Measurements from ENCODE around the gene TMTC2.

TMTC2 gene

GRCh38 chr12:82886671-82887340 is 200.1 kb downstream of the TMTC2 start:
- DNase-seq (ENCODE audit: low read depth): no peak

- no peak for DNase-seq (ENCODE audit: low read depth)
These were observed 207.2 kb downstream of the TMTC2 start for GRCh38 chr12:82893896-82894295.

GRCh38 chr12:82896277-82896676 is 209.6 kb downstream of the TMTC2 start:
- no peak for DNase-seq (ENCODE audit: low read depth)

GRCh38 chr12:82896979-82897378 is 210.3 kb downstream of the TMTC2 start:
- DNase-seq (ENCODE audit: low read depth): no peak

GRCh38 chr12:82898441-82898840 is 211.7 kb downstream of the TMTC2 start:
- no peak for DNase-seq (ENCODE audit: low read depth)

GRCh38 chr12:82904219-82904790 is 217.6 kb downstream of the TMTC2 start:
- DNase-seq (ENCODE audit: low read depth): no peak

GRCh38 chr12:82910246-82910893 is 223.7 kb downstream of the TMTC2 start:
- no peak for DNase-seq (ENCODE audit: low read depth)

- DNase-seq (ENCODE audit: low read depth): no peak
These were observed 225.7 kb downstream of the TMTC2 start for GRCh38 chr12:82912406-82912805.

- DNase-seq (ENCODE audit: low read depth): no peak
These were observed 232.8 kb downstream of the TMTC2 start for GRCh38 chr12:82919388-82920054.

- no peak for DNase-seq (ENCODE audit: low read depth)
These were observed 237.2 kb downstream of the TMTC2 start for GRCh38 chr12:82923935-82924334.

- DNase-seq (ENCODE audit: low read depth): no peak
These were observed 239.9 kb downstream of the TMTC2 start for GRCh38 chr12:82926630-82927029.

- DNase-seq (ENCODE audit: low read depth): no peak
These were observed 243.6 kb downstream of the TMTC2 start for GRCh38 chr12:82930301-82930700.

GRCh38 chr12:82931349-82932116 is 244.8 kb downstream of the TMTC2 start:
- no peak for DNase-seq (ENCODE audit: low read depth)

- DNase-seq (ENCODE audit: low read depth): no peak
These were observed 250.4 kb downstream of the TMTC2 start for GRCh38 chr12:82937151-82937550.

- no peak for DNase-seq (ENCODE audit: low read depth)
These were observed 255.8 kb downstream of the TMTC2 start for GRCh38 chr12:82942521-82942920.

GRCh38 chr12:82942991-82943401 is 256.3 kb downstream of the TMTC2 start:
- DNase-seq (ENCODE audit: low read depth): no peak

GRCh38 chr12:82948491-82948890 is 261.8 kb downstream of the TMTC2 start:
- DNase-seq (ENCODE audit: low read depth): no peak

- DNase-seq (ENCODE audit: low read depth): no peak
These were observed 263.6 kb downstream of the TMTC2 start for GRCh38 chr12:82950356-82950755.

- DNase-seq (ENCODE audit: low read depth): no peak
These were observed 266.2 kb downstream of the TMTC2 start for GRCh38 chr12:82952946-82953345.

- no peak for DNase-seq (ENCODE audit: low read depth)
These were observed 266.7 kb downstream of the TMTC2 start for GRCh38 chr12:82953397-82953796.

GRCh38 chr12:82954064-82954463 is 267.4 kb downstream of the TMTC2 start:
- no peak for DNase-seq (ENCODE audit: low read depth)

- no peak for DNase-seq (ENCODE audit: low read depth)
These were observed 267.9 kb downstream of the TMTC2 start for GRCh38 chr12:82954572-82954971.

Measured in stimulated activated CD8-positive, alpha-beta memory T cell treated with anti-CD3 and anti-CD28 coated beads, Interleukin-15, amount 100 ng/mL, for 24 hours (primary cell).